HG03432 (cell line): ENCODE measurements around the gene OSBPL8.

Source experiments
- ATAC-seq: cut with Tn5 transposase; IDR thresholded peaks from one replicate; pipeline ENCODE4 v1.9.1; 2021; ENCODE audit warnings: mild to moderate bottlenecking, moderate library complexity; ENCODE audit not compliant: unreplicated experiment

OSBPL8 gene

DNA sequence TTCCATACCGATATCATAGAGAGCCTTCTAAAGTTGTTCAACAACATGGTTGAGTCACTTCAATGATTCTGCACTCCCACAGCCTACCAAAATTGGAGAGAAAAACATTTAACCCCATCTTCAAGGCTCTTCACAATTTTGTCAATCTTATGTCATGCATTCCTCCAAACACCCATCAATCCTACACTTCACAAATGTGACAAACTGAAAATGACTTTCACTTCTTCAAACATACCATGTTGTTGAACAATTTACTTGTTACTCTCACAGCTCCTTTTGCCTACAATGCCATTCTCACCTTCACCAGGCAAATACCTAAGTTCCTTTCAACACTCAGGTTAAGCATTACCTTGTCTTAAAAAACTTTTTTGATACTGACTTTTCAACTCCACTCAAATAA, 88.0 kb downstream of the OSBPL8 start:
- no peak for ATAC-seq

DNA sequence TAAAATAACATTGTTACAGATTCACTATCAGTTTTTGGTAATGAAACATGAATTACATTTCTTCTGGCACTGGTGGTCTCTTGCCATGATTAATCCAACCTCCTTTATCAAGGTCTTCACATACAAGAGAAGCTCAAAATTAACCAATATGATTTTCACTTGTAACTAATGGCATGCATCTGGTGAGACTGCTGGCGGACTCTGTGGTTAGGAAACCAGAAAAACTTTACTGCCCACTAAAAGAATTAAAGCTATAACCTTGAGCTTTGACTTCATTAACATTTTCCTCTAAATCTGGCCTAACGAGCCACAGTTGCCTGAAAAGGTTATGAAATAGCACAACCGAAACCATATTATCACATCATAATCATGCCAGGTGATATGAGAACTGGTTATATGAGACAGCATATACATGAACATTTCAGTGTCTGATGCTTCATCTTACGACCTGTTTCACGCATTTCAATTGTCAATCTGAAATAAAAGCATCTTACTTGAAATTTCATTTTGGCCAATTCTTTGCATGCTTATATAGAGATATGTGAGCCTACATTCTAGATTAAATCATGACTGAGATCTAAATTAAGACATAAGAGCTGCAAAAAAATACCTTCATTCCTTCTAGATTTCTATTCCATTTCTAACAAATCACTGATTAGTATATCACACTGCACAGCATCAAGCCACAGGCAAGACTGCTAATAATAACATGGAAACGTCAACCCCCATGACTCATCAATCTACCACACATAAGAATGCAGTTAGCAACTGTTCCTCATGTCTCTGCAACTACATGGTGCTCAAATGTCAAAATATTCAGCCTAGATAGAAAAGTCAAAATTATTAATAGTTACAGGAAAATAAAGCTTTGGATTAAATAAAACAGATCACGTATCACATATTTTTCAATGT, 89.3 kb downstream of the OSBPL8 start:
- ATAC-seq, result peak; percentile 98

DNA sequence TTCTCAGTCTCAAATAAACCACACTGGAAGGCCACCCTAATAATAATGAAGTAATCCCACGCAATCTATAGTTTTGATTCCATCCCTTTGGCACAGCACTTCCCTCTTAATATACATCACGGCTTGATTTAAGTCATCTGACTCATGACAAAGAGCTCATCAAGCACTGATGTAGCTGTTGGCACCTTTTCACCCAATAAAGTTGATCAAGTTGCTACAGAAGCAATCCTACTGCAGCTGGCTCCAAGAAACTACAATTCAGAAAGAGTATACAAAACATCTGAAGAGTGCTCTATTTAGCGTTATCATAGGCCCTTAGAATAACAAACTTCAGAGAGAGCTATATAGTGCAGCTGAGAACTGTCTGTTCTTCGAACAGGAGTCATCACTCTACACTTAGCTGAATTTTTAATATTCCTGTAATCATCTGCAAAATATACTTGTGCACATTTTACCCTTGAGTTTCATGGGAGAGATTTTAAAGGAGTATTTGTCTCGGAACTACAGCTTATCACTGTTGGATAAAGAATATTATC, 94.9 kb downstream of the OSBPL8 start:
- ATAC-seq, result no peak

DNA sequence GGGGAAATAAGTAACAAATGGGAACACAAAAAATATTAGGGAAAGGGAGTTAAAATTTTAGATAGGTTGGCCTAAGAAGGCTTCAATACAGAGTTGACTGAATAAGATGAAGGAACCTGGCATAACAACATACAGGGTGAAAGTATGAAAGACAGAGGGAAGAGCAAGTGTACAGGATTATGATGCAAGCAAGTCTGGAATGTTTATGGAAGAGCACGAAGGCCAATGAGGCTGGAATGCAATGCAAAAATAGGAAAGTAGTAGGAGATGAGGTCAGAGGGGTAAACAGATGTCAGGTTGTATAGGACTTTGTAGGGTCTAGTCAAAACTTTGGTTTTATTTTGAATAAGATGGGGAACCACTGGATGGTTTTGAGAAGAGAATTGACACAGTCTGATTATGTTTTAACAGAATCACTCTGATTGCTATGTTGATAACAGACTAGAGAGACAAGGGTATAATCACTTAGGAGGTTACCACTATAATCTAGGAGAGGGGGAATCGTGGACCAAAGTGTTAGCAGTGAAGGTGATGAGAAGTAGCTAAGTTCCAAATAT, 96.8 kb downstream of the OSBPL8 start:
- no peak for ATAC-seq

DNA sequence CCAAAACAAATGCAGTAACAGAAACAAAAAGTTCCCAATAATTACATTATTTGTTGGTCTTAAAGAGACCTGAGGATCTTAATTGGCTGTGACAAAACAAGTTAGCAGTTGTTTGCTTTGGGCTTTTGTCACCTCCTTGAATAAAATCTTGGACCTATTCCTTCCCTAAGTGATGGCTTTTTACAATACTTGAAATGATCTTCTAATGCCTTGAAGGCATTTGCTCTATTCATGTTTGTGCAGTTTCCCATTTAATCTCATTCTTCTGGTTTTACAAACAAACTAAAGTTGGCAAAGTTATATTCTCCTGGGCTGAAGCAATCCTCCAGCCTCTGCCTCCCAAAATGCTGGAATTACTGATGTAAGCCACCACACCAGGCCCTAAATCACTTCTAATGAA, 98.8 kb downstream of the OSBPL8 start:
- no peak for ATAC-seq

DNA sequence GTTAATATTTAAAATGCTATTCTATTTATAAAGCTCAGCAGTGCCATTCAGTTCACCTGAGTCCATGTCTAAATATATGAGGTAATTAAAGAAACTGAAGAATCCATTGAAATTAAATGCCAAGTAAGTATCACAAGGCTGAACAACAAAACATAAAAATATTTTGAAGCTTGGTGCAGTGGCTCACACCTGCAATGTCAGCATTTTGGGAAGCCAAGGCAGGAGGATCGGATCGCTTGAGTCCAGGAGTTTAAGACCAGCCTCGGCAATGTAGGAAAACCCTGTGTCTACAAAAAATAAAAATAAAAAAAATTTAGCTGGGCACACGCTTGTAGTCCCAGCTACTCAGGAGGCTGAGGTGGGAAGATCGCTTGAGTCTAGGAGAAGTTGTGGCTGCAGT, 101.8 kb downstream of the OSBPL8 start:
- ATAC-seq, result no peak

DNA sequence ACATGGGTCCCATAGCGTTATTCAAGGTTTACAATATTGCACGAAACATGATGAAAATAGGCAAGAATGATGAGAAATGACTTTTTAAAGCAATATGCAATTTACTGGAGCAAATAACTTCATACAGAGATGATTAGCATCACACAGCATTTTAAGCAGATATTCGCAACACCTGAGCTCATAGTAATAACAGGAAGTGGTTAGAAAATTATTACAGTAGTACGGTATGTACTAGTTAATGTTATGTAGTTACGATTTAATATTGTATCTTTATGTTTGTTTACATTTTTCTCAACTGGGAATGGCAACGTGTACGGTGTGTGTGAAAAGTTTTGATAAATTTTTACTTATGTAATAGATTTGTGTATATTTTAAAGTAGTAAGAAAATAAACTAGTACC, 102.6 kb downstream of the OSBPL8 start:
- ATAC-seq, result no peak

DNA sequence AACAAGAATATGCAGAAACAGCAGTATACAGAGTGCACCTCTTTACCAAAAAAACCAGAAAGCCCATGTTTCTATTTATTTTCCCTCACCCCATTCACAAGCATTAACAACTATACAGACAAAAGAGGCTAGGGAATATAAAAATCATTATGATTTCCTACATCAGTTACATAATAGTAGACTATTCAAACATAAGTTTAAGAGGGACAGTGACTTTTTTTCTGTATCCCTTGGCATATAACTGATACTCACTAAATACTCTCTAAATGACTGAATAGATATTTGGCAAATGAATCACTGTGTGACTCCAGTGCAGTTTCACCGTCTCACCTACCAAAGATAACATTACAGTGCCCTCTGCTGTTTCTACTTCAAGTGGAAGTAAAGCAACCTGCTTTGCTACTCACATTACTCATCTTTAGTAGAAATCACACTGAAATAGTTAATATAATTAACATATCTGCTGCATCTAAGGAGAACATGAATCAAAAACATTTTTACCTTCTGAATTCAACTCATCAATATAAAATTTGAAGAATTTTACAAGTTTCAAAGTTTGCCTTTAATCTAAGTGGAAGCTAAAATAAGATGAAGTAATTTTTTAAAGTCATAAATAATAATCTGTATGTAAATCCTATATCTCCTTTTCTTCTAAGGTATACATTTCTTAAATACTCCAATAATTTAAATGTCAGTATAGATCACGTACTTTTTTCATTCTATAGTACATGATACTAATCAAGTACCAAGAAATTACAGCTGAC, 103.8 kb downstream of the OSBPL8 start:
- ATAC-seq, result peak; percentile 96

DNA sequence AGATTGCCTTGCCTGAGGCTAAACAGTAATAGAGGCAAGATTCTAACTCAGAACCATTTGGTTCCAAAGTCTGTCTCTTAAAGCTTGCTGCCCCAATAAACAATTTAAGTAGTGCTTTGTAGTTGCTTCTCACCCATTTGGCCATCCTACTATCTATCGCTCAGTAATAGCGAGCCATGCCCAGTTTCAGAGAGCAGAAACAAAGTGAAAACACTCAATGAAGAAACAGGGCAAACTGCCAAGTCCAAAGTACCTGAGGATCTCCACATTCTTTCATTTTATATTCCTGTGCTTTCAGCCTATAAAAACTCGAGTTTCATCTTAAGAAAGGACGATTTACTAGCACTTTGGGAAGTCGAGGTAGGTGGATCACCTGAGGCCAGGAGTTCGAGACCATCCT, 108.0 kb downstream of the OSBPL8 start:
- ATAC-seq, result no peak

DNA sequence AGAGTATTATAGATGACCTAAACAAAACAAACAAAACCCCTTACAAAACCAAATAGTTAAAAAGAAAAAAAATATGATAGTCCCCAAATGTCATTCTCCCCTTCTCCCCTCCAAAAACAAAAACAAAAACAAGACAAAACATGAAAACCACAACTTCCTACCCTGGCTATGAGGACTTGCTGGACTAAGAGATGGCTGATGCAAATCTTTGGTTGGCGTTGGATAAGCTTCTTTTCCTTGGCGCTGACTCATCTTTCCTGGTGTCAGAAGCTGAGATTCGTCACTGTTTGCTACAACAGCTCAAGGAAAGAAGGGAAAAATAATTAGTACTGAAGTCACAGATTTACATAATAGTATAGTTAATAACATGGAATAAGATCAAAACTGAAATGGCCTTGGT, 108.9 kb downstream of the OSBPL8 start:
- no peak for ATAC-seq

DNA sequence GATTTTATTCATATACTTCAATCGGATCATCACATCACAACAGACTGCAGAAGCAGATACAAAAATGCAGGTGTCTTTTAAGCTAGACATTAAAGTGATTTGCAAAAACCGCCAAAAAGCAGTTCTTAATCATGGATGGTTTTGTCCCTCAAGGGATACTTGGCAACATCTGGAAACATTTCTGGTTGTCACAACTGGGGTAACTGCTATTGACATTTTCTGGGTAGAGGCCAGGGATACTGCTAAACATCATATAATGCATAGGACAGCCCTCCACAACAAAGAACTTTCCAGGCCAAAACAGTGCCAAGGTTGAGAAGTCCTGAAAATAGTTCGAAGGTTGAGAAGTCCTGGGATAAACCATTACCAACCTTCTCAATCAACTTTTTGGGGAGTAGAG, 109.6 kb downstream of the OSBPL8 start:
- no peak for ATAC-seq

DNA sequence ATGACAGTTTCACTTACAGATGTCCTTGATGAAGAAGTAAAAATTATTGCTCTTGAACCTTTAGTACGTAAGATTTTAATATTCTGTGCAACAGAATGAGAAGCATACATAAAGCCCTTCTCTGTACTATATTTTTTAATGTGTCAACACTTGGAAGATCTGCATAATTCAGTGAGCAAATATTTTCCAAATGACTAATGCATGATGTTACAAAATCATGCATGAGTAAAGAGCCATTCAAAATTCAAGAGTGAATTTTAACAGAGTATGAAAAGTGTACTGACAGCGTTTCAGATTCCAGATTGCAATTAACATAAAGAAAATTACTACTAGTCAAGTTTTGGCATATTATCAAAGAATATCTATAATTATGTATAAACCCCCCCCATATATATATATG, 110.0 kb downstream of the OSBPL8 start:
- ATAC-seq, result no peak

DNA sequence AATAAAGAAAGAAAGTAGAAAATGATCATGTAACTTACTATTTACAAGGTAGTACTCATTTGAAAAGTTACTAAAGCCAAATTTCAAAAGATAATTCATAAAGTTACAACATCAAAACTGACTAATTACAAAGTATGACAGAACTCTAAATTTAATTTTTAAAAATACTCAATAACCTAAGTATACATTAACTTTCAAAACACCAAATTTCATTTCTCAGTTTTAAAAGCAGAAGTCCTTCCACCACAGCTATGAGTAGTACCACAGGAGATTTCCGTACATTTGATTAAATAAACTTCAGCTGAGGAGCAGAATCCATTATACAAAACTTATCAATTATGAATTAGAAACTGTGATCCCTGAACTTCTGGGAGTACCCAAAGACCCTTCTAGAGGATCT, 110.6 kb downstream of the OSBPL8 start:
- no peak for ATAC-seq

DNA sequence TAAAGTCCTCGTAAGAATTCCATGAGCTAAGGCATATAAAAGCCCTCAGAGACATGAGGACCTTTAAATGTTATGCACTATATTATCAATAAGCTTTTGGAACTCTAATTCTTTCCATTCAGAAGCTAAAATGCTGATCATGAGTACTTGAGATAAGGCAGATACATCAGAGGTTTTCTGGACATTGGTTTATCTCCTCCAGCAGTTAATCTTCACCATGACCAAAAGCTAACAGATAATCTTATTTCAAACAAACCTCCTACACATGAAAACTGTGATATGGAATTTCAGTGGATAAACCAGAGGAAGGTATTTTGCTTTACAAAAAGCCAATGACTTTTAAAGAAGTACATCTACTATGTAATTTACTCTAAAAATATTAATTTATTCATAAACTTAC, 113.5 kb downstream of the OSBPL8 start:
- no peak for ATAC-seq

DNA sequence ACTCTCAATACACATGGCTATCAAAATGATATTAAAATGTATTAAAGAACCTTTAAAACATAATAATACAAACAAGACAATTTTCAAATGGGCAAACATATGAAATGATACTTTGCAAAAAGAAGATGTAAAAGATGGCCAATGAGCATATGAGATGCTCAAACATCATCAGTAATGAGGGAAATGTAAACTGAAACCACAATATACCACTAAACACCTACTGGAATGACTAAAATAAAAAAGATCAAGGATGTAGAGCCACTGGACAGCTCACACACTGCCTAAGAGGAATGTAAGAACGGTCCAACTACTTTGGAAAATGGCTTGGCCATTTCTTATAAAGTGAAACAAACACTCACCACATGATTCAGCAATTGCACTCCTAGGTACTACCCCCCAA, 114.1 kb downstream of the OSBPL8 start:
- ATAC-seq, result no peak

DNA sequence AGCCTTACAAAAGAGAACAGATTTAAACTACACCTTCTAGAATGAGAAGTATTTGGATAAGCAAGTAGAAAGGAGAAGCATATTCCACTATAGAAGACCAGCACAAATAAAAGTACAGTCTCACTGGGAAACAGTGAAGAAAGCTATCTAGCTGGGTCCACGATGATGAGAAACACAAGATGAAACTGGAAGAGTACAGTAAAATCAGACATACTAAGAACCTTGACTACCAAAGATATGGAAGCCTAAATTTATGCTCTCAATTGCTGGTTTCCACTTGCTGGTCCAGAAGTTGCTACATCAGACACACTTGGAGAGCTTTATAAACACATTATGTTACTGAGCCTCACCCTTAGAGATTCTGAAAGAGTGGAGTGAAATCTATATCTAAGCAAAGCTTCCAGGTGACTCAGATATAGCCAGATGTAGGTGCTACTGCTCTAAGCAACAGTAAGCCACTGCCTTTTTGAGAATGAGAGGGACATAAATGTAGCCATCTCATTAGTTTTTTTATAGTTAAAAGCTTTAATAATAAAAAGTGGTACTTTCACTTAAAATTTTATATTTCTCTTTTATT, 115.1 kb downstream of the OSBPL8 start:
- no peak for ATAC-seq

DNA sequence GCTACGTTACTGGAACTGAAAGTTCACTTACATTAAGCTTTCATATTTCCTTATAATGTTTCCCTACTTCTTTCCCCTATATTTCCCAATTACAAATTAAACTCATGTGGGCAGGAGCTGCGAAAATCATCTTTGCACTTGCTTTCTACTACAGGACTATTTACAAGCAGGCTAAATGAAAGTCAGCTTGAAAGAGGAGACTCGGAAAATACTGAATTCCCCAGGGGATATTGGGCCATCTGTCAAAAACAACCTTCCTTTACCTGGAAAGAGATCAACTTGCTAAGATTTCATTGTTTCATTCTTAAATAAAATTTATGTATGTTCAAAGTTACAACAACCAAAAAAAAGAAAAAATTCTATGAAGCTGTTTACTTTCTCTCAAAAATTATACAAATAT, 118.6 kb downstream of the OSBPL8 start:
- ATAC-seq, result no peak

DNA sequence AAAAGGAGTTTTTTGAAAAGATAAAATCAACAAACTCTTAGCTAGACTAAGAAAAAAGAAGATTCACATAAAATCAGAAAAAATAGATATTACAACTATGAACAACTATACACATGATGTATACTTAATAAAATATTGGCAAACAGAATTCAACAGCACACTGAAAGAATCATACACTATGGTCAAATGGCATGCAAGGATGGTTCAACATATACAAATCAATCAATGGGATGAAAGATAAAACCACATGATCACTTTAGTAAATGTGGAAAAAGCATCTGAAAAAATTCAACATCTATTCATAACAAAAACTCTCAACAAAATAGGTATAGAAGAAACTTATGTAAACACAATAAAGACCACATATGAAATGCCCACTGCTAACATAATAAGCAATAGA, 126.8 kb downstream of the OSBPL8 start:
- ATAC-seq, result no peak

DNA sequence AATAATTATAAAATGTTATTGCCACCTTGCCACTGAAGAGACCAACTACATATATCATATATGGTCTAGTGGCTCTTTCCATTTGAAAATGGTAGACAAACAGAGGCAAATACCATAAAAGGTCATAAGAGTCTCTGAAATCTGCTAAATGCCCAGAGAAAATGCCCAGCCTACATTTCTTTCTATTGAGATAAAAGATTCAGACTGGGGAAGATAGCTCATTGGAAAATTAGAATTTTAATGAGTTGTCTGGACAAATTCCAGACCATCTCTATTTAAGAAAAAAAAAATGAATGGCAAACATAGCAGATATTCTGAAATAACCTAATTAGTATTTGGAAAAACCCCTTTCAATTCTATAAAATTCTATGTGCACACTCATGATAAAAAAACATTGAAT, 131.5 kb downstream of the OSBPL8 start:
- ATAC-seq, result no peak

DNA sequence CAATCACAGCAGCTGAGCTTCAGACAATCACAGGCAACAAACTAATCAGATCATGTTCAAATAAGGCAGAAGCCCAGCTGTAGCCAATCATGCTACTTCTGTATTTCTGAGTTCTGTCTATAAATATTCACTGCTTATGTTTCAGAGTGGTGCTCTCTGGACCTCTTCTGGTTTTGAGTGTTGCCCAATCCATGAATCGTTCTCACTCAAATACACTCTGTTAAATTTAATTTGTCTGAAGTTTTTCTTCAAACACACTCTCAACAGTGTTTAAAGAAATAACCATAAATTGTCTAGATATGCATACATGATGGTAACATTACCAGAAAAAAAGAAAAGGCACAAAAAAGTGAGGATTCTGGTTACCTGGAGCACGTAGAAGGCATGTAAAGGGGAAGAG, 133.4 kb downstream of the OSBPL8 start:
- ATAC-seq, result no peak

DNA sequence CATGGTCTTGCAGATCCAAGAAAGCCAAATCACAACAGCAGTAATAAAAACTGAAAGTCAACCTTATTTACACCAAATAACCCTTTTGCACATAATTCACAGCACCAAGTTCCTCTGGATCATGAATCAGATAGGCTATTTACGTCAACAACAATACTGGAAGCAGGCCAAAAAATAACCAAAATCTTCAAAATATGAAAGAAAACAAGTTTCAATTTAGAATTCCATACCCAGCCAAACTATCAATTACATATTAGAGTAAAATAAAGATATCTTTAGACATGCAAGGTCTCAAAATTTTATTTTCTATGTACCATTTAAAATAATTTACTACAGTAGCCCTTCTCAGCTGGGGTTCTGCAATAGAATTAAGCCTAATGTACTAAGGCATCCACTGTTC, 134.6 kb downstream of the OSBPL8 start:
- ATAC-seq, result no peak
